ENCODE data around the gene FCN1.

DNA sequence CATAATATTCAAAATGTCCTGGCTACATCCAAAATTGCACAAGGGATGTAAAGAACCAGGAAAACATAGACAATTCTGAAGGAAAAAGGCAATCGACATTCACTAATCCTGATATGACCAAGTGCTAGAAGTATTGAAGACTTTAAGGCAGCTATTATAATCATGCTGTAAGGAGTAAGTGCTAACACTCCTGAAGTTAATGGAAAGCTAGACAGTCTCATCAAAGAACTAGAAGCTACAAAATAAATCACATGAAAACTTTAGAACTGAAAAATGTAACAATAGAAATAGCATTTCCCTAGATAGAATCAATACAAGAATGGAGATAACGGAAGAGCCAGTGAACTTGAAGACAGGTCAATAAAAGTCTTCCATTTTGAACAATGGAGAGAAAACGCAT lies 18.5 kb downstream of the FCN1 start:
- TF ChIP-seq POLR2A (IDR thresholded peaks at IDR 0.05; ENCODE audit: extremely low read depth, insufficient read length) = no peak
- TF ChIP-seq, protein P1, sequence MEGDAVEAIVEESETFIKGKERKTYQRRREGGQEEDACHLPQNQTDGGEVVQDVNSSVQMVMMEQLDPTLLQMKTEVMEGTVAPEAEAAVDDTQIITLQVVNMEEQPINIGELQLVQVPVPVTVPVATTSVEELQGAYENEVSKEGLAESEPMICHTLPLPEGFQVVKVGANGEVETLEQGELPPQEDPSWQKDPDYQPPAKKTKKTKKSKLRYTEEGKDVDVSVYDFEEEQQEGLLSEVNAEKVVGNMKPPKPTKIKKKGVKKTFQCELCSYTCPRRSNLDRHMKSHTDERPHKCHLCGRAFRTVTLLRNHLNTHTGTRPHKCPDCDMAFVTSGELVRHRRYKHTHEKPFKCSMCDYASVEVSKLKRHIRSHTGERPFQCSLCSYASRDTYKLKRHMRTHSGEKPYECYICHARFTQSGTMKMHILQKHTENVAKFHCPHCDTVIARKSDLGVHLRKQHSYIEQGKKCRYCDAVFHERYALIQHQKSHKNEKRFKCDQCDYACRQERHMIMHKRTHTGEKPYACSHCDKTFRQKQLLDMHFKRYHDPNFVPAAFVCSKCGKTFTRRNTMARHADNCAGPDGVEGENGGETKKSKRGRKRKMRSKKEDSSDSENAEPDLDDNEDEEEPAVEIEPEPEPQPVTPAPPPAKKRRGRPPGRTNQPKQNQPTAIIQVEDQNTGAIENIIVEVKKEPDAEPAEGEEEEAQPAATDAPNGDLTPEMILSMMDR (IDR thresholded peaks at IDR 0.05; ENCODE audit: low read depth, low read length) = no peak

Data from NB4 (cell line).